Esophagus squamous epithelium (tissue), 4 donors: ENCODE results near the gene PROX2.

ENCODE experiments used
- CTCF ChIP-seq, 6 experiments: fragments of 450-650 bp in 4 of 6; fragments of 200-600 bp in 2 of 6; sonication (generic) in 2 of 6; IDR thresholded peaks; one replicate each; pipeline ENCODE4 v1.5.1; 2016 to 2019; ENCODE audit warnings: antibody characterized with exemption in 6 of 6, mild to moderate bottlenecking in 4 of 6, moderate library complexity in 4 of 6
- POLR2A ChIP-seq, 4 donors: fragments of 450-650 bp; IDR thresholded peaks; one replicate each; pipeline ENCODE4 v1.6.1; 2017; ENCODE audit warnings: antibody characterized with exemption in 4 of 4, mild to moderate bottlenecking in 4 of 4, moderate library complexity in 3 of 4

- TF ChIP-seq CTCF (IDR thresholded peaks at IDR 0.05) (no peak), POLR2A (IDR thresholded peaks at IDR 0.05) (no peak)
Observed at GRCh38 chr14:74879427-74880182, 3.7 kb upstream of the PROX2 start.
